HG03097 (cell line): ENCODE measurements around the gene WWC2.
A peak's percentile ranks its signal among the peaks of the same experiment; 100 is the strongest.

Source experiments
- ATAC-seq: cut with Tn5 transposase; IDR thresholded peaks from one replicate; pipeline ENCODE4 v1.9.1; 2021; ENCODE audit not compliant: unreplicated experiment, low FRiP score

WWC2 gene

DNA sequence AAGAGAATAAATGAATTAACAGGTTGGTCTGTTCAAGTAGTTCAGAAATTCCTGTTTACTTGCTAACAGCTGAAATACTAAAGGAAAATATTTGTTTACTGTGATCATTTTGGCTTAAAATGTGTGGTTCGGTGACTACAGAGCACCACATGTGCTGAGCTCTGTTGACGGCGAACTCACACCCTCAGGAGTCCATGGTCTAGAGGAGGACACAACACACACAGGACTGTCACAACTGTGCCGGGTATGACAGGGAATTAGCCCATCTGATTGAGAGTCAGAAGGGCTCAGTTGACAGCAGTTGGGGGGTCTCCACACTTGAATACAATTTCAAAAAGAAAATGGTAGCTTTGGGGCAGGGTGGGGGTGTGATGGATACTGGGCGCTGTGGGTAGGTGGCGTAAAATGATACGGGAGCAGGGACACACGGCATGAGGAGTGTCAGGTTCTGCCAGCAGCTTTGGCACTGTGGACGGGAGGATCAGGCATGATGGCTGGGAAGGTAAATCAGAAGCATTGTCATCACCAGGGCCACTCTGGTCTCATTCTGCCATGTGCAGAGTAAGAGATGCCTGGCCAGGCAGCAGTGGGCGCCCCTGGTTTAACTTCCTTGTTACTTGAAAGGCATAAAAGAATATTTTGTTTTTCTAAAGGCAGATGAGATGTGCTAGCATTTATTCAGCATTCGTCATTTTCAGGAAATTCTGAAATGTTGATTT is 187.7 kb downstream of the WWC2 start:
- ATAC-seq = no peak

DNA sequence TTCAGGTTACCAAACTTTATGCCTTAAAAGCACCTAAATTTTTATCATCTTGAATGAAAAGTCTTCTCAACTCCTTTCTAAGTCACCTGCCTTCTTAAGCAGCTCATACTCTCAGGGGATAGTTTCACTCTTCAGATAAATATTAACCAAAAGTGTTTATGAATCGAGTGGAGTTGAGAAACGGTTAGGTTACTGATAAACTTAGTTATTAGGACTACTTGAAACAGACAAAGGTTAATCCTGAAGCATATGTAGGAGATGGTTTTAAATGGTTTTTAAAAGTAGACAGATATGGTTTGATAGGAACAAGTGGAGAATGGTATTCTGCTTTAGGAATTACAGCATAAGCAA is 188.2 kb downstream of the WWC2 start:
- peak; percentile 86 for ATAC-seq

DNA sequence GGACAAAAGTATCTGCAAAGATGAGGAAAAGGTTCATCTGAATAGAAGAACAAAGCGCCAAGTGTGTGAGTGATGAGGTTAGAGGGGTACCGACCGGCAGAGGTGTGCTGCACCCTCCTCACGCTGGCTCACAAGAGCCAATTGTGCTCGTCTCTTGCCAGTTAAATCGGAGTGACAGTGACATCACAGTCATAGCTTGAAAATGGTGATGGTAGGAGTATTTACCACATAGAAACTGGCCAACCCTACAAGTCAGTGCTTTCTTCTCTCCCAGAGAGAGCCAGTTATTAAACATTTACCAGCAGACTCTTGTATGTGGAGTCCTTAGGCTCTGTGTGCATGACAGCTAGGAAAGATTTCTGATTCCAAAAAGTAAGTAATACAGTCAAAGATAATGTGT is 188.6 kb downstream of the WWC2 start:
- peak; percentile 88 for ATAC-seq

DNA sequence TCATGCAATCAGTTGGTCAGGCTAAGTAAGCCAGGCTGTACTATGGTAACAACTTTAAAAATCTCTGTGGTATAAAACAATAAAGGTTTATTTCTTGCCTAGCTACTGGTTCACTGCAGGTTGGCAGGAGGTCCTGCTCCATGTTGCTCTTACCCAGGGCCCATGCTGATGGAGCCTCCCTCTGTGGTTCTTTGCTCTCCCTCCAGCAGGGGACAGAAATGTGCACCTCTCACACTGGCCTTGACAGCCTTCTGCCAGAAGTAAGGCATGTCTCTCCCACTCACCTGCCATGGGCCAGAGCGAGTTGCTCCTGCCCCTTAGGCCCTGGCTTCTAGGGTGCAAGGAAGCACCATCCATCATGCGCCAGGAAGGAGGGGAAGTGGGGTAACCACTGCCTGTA is 189.9 kb downstream of the WWC2 start:
- ATAC-seq = no peak

DNA sequence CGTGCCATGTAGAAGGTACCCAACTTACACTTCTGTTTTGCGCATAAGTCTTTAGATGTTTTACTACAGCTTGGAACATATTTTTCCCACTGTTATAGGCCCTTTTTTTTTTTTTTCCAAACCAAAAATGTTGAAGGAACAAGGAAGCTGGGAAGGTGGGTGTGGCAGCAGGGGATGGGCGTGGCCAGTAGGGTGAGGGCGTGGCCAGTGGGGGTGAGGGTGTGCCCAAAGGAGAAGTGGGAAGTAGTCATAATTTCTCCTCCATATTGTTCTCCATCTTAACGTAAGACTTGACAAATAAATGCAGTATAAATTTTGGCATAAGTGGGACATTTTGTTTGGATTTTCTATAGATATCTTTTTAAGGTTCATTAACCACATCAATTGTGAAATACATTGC is 190.6 kb downstream of the WWC2 start:
- ATAC-seq = no peak

DNA sequence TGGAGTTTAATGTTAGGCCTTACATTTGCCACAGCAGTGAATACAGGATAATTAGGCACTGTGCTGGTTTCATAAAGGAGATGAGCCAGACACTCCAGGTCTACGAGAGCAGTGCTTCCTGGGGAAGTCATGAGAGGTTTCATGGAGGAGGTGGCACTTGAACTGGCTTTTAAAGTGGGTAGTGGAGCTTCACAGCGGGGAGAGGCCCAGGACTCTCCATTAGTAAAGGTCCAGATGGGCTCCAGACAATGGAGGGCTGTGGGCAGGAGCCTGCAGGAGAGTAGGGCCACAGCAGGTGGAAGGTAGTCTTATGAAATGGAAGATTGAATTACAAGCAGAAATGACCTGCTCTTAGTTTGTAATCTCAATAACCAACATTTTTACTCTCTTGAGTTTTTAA is 192.0 kb downstream of the WWC2 start:
- no peak for ATAC-seq

GRCh38 chr4:183295711-183296110 is 196.7 kb downstream of the WWC2 start:
- ATAC-seq = no peak

DNA sequence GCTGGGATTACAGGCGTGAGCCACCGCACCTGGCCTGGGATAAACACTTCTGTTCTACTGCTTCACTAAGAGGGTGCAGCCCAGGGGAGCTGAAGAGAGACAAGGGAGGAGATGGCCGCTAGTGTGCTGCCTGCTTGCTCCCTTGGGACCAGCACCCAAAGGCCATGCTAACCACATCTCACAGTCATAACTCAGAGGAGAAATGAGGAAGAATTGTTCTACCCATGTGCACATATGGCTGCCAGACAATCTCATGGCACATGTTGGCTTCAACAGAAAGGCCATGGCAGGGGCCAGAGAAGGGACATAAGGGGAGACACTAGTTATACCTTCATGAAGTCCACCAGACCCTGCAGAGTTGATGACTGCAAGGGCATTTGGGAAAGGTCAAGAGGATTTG is 198.6 kb downstream of the WWC2 start:
- peak; percentile 72 for ATAC-seq

DNA sequence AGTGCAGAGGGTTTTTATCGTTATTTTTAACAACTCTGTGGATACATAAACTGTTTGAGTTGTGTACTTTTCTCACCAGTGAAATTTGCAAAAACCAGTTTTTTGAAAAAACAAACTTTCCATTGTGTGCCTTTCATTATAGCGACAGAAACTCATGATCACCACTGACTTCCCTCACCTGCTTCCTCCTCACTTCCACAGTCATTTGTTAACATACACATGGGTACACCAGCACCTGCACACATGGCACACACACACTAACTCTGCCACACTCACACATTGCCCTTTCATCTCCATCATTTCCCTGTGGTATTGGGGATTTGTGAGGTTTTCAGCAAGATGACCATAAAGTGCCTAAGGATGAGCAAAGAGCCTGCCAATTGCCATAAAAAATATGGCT is 200.4 kb downstream of the WWC2 start:
- no peak for ATAC-seq

DNA sequence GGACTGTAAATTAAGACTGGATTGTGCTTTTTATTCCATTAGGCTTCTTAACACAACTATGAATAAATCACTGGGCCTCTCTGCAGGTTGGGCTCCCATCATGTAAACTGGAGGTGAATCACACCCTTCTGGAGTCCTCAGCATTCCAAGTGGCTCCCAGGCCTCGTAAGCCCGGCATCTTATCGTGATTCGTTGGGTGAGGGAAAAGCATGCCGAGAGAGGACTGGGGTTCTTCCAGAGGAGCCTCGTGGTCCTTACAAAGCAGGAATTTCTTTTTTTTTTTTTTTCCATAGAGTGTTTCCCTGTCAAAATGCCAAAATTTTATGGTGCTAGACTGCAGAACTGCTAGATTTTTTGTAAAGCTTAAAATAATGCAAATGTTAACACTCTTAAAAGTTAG is 201.0 kb downstream of the WWC2 start:
- no peak for ATAC-seq

GRCh38 chr4:183300655-183301054 is 201.6 kb downstream of the WWC2 start:
- ATAC-seq = no peak

DNA sequence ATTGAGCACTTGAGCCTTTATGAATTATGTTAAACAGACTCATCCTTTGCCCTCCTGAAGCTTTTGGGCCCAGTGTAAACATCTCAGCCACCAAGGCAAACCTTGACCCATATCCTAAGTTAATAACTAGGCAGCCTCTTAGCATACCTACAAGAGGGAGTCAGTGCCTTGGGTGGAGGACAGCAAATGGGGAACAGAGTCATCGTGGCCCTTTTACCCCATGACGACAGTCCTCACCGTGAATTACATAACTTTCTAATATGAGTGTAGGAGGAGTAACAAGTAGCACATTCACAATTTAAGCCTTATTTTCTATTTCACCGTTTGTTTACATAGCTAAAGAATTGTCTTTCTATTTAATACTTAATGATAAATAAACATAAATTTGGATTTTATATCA is 204.2 kb downstream of the WWC2 start:
- no peak for ATAC-seq

DNA sequence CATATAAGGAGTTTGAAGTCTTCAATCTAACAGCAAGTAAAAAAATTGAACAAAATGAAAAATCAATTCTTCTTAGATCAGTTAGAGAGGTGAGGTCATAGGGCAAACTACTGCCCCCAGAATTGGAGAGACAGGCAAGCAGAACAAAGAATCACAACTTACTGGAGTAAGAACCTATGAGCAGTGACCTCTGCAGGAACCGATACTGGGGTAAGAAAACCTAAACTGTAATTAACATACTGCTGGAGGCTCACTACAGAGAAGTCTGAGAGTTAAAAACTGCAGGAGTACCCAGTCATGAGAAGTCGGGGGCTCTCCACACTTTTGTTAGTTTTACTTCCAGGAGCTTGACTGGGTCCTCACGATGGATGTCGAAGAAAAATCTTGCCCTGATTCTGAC is 205.0 kb downstream of the WWC2 start:
- no peak for ATAC-seq

GRCh38 chr4:183304538-183304937 is 205.5 kb downstream of the WWC2 start:
- ATAC-seq = no peak

DNA sequence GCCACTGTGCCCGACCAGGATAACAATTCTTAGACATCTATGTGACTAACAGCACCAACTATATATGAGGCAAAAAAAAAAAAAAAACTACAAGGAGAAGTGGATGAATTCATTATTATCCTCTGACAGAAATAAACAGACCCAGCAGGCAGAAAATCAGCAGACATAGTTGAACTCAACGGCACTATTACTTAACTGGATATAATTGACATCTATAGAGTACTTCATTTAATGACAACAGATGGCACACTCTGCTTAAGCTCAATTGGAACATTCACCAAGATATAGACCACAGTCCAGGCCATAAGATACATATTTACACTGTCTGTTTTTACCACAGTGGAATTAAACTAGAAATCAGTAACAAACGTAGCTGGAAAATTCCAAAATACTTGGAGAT is 207.8 kb downstream of the WWC2 start:
- ATAC-seq = no peak

DNA sequence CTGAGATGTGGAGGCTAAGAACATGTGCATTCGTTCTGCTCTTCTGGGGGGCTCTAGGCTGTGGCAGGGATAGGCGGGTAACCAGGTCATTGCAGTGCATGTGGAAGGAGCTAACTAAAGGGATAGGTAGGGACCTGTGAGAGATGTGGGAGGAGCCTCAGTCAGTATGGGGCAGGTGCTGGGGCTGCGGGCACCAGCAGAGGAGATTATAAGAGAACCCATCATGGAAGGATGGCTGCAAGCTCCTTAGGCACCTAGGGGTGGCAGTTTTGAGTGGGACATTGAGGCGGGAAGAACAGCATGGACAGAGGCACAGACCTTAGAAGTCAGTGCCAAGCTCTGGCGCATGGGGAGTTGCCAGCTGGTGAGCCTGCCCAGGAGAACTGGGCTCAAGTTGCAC is 213.8 kb downstream of the WWC2 start:
- no peak for ATAC-seq

DNA sequence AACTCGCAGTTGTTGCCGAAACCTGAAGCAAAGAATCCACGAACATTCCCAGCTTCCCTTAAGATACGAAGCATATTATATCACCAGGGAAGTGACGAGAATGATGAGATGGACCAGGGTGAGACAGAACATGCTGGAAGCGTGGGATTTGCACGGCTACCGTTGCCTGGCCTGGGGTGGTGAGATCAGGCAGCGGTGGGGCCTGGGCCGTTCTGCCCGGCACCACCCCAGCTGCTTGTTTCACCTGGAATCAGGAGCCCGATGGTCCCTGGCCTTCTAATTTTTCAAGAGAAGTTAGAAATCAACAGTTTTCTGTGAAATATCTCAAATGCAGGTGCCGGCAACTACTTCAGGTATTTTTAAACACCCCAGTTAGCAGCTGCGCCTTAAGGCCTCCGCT is 215.3 kb downstream of the WWC2 start:
- no peak for ATAC-seq

DNA sequence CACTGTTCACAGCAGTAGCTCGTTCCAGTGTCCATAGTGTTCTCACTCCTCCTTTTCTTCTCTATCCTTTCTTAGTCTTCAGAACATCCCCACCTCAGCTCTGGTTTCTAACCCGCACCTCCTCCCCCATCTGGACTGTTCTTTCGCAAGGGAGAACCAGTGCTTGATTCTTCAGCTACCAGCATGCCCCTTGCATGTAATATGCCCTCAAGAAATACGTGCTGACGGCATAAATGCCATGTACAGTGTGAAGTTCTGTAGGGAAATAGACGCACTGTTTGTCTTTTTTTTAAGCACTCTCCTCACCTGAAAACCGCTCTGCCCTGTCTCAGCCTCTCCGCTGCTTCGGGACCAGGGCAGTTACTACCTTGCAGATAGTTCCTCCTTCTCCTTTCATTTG is 215.7 kb downstream of the WWC2 start:
- no peak for ATAC-seq

GRCh38 chr4:183318656-183319055 is 219.6 kb downstream of the WWC2 start:
- no peak for ATAC-seq

DNA sequence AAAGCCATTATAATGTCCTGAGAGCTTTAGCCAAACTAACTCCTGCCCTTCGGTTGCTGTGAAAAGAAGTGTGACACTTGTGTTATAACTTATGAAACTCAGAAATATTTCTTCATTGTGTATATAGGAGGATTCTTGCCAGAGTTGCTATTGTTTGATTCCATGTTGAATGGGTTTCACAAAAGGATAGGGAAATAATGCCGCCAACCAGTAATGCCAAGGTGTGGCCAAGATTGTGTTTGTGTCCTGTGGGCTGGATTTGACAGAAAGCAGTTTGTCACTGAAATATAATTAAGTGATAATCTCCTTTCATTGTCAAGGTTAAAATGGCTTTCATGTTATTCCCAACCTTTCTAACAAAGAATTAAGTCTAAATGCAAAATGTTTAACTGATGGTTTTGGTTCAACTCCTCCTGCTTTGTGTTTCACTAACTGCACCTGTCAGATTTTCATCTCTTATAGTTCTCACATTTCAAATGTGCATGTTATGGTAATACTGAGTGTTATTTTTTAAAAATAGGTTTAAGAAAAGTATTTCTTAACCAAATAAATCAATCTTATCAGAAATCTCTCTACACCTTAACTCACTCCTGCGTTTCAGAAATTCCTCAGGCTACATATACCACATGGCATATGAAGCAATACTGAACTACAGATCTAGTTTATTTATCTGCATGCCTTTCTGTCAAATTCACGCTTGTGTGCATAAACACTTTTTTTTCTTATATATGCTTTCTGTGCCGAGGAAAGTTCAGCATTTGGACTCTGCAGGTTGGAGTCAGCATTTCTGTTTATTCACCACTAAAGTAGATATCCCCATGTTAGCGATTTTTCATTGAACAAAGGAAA is 221.4 kb downstream of the WWC2 start, which contains the start of gene CLDN22:
Gene CLDN22, minus strand, starts transcription at position 66 of the 849 bp plus-strand sequence. Its CDS starts 58 bp downstream, at position 8.
- no peak for ATAC-seq

DNA sequence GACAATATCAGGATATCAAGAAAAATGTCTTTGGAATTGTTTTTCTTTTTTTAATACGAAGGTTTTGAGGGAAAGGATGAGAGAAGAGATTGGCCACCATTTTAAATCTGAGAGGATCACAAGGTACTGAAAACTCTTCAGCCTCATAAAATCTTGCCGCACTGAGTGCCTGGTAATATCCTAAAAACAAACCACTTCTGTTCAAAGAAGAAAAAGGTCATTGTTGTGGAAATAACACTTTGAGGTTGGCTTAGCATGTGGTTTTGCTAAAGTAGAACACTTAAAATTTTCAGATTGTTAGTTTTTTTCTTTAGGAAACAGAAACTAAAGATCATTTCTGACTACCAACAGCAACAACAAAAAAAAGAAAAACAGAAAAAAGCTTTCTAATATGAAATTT is 222.0 kb downstream of the WWC2 start:
- peak; percentile 52 for ATAC-seq

DNA sequence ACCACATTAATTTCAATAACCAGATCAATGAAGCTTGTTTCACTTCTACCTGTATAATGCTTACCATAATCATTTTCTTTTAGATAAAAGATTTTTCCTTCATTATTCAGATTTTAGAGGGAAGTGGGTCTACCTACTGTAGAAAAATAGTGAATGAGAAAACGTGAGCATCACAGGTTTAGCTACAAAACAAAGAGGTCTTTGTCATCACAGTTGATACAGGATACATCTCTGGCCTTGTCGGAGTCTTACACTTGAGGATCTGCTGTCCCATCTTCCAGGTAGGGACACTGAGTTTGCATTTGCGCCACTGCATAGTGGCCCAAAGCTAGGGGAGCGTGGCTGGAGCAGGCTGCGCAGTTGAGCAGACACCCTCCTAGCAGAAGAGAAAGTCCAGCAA is 222.5 kb downstream of the WWC2 start:
- ATAC-seq = no peak
